Thyroid gland (tissue), 4 donors: ENCODE measurements around the gene CHRNB1. TPM values are rescaled to one million over a fixed set of nuclear protein-coding genes. Genes with fewer than 3 reads are reported as not detected.
"Not testable (repeated sequence)": the region's sequence is repeated elsewhere in the genome, so short reads cannot be mapped to it uniquely, and the experiment has no call there.

Experiments used
- DNase-seq, 2 donors: peaks; one replicate each; pipeline ENCODE4 v3.0.0-alpha.2; 2019
- H3K27ac ChIP-seq, 3 donors: fragments of 200-600 bp; sonication (generic); 1 replicate in 2 of 3; 2 replicates in 1 of 3; pipeline ENCODE4 v1.5.1; 2016 to 2019; ENCODE audit warnings: mild to moderate bottlenecking in 1 of 3, moderate library complexity in 1 of 3
- H3K27me3 ChIP-seq: fragments of 200-600 bp; sonication (generic); one replicate; pipeline ENCODE4 v1.5.1; 2019
- H3K36me3 ChIP-seq, 2 donors: fragments of 200-600 bp; sonication (generic); one replicate each; pipeline ENCODE4 v1.5.1; 2016 to 2019
- H3K4me1 ChIP-seq, 2 donors: fragments of 200-600 bp; sonication (generic); one replicate each; pipeline ENCODE4 v1.5.1; 2017 to 2019
- H3K4me3 ChIP-seq, 3 donors: fragments of 200-600 bp; sonication (generic); replicated peaks in 1 of 3; 1 replicate in 2 of 3; 2 replicates in 1 of 3; pipeline ENCODE4 v1.5.1; 2016; ENCODE audit warnings: mild to moderate bottlenecking in 1 of 3
- H3K9me3 ChIP-seq: fragments of 200-600 bp; sonication (generic); one replicate; pipeline ENCODE4 v1.5.1; 2017
- CTCF ChIP-seq, 6 experiments: fragments of 200-600 bp in 3 of 6; fragments of 450-650 bp in 3 of 6; sonication (generic) in 3 of 6; IDR thresholded peaks; one replicate each; pipeline ENCODE4 v1.5.1; 2016 to 2019; ENCODE audit warnings: antibody characterized with exemption in 6 of 6, mild to moderate bottlenecking in 2 of 6, inconsistent platforms in 1 of 6, moderate library complexity in 1 of 6
- POLR2A ChIP-seq, 2 donors: fragments of 450-650 bp; IDR thresholded peaks; one replicate each; pipeline ENCODE4 v1.6.1; 2017; ENCODE audit warnings: antibody characterized with exemption in 2 of 2, mild to moderate bottlenecking in 2 of 2, moderate library complexity in 1 of 2
- WGBS, 2 donors: methylation state at CpG; one replicate each; pipeline ENCODE4 v1.1.5; 2017; 5-methylcytosine and 5-hydroxymethylcytosine counted together
- intact Hi-C: fragments of 100-400 bp; cut with DNase I; formaldehyde crosslinking; loops from one replicate; pipeline ENCODE4 v1.15.1; 2023
- total RNA-seq, 4 donors: library from RNA; depleted of rRNA; stranded (reverse); fragments of >200 nt; gene quantifications; one replicate each; pipeline ENCODE4 v1.2.3, GENCODE V29; 2016

The CHRNB1 gene
- total RNA-seq, 4 donors from 2014 or later, result 13.4 to 29.2 (median 19.8) TPM

GRCh38 chr17:7467498-7467897 is 22.6 kb downstream of the CHRNB1 start:
- Histone ChIP-seq H3K36me3 (peaks cover 19 to 24% of the 10 kb centered on the region in 2 donors), H3K4me1 (peaks cover 32 to 47% of the 10 kb centered on the region in 2 donors), H3K27ac (peak overlapping the region; percentile 54 to 74 (median 66)), H3K4me3 (no peak overlapping the region), H3K27me3 (no peaks in the 10 kb centered on the region), H3K9me3 (no peaks in the 10 kb centered on the region)
- DNase-seq, result no peak
- 67 to 80% methylated on average over 2 to 3 of the region's 3 CpGs for WGBS, 2 donors
- intact Hi-C loops, result no loop called here
- TF ChIP-seq POLR2A (IDR thresholded peaks at IDR 0.05) (no peak), CTCF (IDR thresholded peaks at IDR 0.05) (no peak)

- intact Hi-C loops, result no loop called here
- DNase-seq, result no peak
- Histone ChIP-seq H3K9me3 (no peaks in the 10 kb centered on the region), H3K4me3 (no peak overlapping the region), H3K36me3 (peaks cover 11 to 16% of the 10 kb centered on the region in 2 donors), H3K4me1 (peaks cover 32 to 47% of the 10 kb centered on the region in 2 donors), H3K27ac (peak overlapping the region in 2 of 3 donors; percentile 50 to 66), H3K27me3 (no peaks in the 10 kb centered on the region)
- TF ChIP-seq CTCF (IDR thresholded peaks at IDR 0.05) (no peak), POLR2A (IDR thresholded peaks at IDR 0.05) (no peak)
- WGBS, 2 donors, result 89 to 96% methylated on average over 11 of the region's 11 CpGs
These were observed 23.4 kb downstream of the CHRNB1 start for GRCh38 chr17:7468290-7468689.

- peaks cover 5 to 10% of the 10 kb centered on the region in 2 donors for H3K36me3 ChIP-seq
- WGBS, 2 donors, result 58 to 64% methylated on average over 12 of the region's 12 CpGs
- H3K27ac ChIP-seq, result peak overlapping the region in 2 of 3 donors; percentile 4 to 50
- intact Hi-C loops, result no loop called here
- H3K27me3 ChIP-seq, result no peaks in the 10 kb centered on the region
- TF ChIP-seq CTCF (IDR thresholded peaks at IDR 0.05), result no peak
- no peak for TF ChIP-seq POLR2A (IDR thresholded peaks at IDR 0.05)
- H3K9me3 ChIP-seq, result no peaks in the 10 kb centered on the region
- H3K4me3 ChIP-seq, result no peak overlapping the region
- H3K4me1 ChIP-seq, result peaks cover 32 to 47% of the 10 kb centered on the region in 2 donors
- peak; percentile 50 to 62 for DNase-seq
These were observed 24.0 kb downstream of the CHRNB1 start for GRCh38 chr17:7468804-7469389.

- H3K36me3 ChIP-seq, intact Hi-C loops, DNase-seq, H3K4me3 ChIP-seq, H3K9me3 ChIP-seq, H3K27me3 ChIP-seq: not testable (repeated sequence)
- 92 to 93% methylated on average over 12 of the region's 12 CpGs for WGBS, 2 donors
- Histone ChIP-seq H3K4me1 (peaks cover 33 to 53% of the 10 kb centered on the region in 2 donors), H3K27ac (peak overlapping the region in 1 of 3 donors; percentile 50)
These were observed 25.0 kb downstream of the CHRNB1 start for GRCh38 chr17:7469843-7470242.

- H3K36me3 ChIP-seq, H3K9me3 ChIP-seq, H3K27ac ChIP-seq, DNase-seq, intact Hi-C loops, H3K4me3 ChIP-seq, H3K27me3 ChIP-seq: not testable (repeated sequence)
- H3K4me1 ChIP-seq, result peaks cover 39 to 60% of the 10 kb centered on the region in 2 donors
- 86 to 92% methylated on average over 8 of the region's 8 CpGs for WGBS, 2 donors
These were observed 25.7 kb downstream of the CHRNB1 start for GRCh38 chr17:7470457-7470973.

- Histone ChIP-seq H3K27ac (no peak overlapping the region), H3K27me3 (no peaks in the 10 kb centered on the region), H3K4me1 (peaks cover 45 to 64% of the 10 kb centered on the region in 2 donors), H3K36me3 (peaks cover 0 to under 1% of the 10 kb centered on the region in 2 donors), H3K4me3 (no peak overlapping the region), H3K9me3 (no peaks in the 10 kb centered on the region)
- WGBS, 2 donors, result 84 to 87% methylated on average over 2 of the region's 2 CpGs
- intact Hi-C loops, result no loop called here
- TF ChIP-seq POLR2A (IDR thresholded peaks at IDR 0.05), result no peak
- TF ChIP-seq CTCF (IDR thresholded peaks at IDR 0.05), result no peak
- no peak for DNase-seq
These were observed 26.9 kb downstream of the CHRNB1 start for GRCh38 chr17:7471729-7472128.

GRCh38 chr17:7474767-7475166 is 29.9 kb downstream of the CHRNB1 start:
- 84 to 86% methylated on average over 8 of the region's 8 CpGs for WGBS, 2 donors
- peaks cover 43 to 53% of the 10 kb centered on the region in 2 donors for H3K4me1 ChIP-seq

More at GRCh38 chr17:7474767-7475166, 29.9 kb downstream of the CHRNB1 start:
- not testable (repeated sequence) for H3K4me3 ChIP-seq, H3K27me3 ChIP-seq, H3K36me3 ChIP-seq, H3K9me3 ChIP-seq, H3K27ac ChIP-seq
- peak; percentile 29 to 30 for DNase-seq
- intact Hi-C loops, result loop anchor here (5.0 kb wide), 1 partner anchor 32 kb away; no protein-coding TSS in a partner anchor
